Keratinocyte (primary cell): Measurements from ENCODE around the gene FAM186B.

Source experiments
- EZH2 ChIP-seq: IDR thresholded peaks from one replicate; pipeline ENCODE4 v1.6.1; 2012; ENCODE audit warnings: inconsistent platforms, mild to moderate bottlenecking, low read length, moderate library complexity
- TF ChIP-seq, protein P1 (sequence below), 3 experiments: IDR thresholded peaks in 1 of 3; conservative IDR thresholded peaks in 1 of 3; optimal IDR thresholded peaks in 1 of 3; 2 replicates in 2 of 3; 3 replicates in 1 of 3; pipeline versions ENCODE3 to v1.5.1; 2011; ENCODE audit warnings: low read length in 3 of 3, mild to moderate bottlenecking in 3 of 3, moderate library complexity in 2 of 3, control low read depth in 1 of 3, inconsistent platforms in 1 of 3; ENCODE audit not compliant: insufficient read depth in 2 of 3; ENCODE audit errors: extremely low read depth in 1 of 3

GRCh38 chr12:49621651-49622500, 16.4 kb upstream of the FAM186B start:
- TF ChIP-seq, protein P1, sequence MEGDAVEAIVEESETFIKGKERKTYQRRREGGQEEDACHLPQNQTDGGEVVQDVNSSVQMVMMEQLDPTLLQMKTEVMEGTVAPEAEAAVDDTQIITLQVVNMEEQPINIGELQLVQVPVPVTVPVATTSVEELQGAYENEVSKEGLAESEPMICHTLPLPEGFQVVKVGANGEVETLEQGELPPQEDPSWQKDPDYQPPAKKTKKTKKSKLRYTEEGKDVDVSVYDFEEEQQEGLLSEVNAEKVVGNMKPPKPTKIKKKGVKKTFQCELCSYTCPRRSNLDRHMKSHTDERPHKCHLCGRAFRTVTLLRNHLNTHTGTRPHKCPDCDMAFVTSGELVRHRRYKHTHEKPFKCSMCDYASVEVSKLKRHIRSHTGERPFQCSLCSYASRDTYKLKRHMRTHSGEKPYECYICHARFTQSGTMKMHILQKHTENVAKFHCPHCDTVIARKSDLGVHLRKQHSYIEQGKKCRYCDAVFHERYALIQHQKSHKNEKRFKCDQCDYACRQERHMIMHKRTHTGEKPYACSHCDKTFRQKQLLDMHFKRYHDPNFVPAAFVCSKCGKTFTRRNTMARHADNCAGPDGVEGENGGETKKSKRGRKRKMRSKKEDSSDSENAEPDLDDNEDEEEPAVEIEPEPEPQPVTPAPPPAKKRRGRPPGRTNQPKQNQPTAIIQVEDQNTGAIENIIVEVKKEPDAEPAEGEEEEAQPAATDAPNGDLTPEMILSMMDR (optimal IDR thresholded peaks at IDR 0.05 in 1 of 3, IDR thresholded peaks at IDR 0.05 in 1 of 3, conservative IDR thresholded peaks at IDR 0.05 in 1 of 3; ENCODE audit: extremely low read depth in 1 of 3, insufficient read depth in 2 of 3, low read length in 3 of 3), result no peak
- TF ChIP-seq EZH2, result no peak
